Measurements from ENCODE around the gene GPR158. TPM values are rescaled to one million over a fixed set of nuclear protein-coding genes. Genes with fewer than 3 reads are reported as not detected.

Gene GPR158
- total RNA-seq, 2 donors from 2014 or later, result 0.05 TPM; not detected in 1

DNA sequence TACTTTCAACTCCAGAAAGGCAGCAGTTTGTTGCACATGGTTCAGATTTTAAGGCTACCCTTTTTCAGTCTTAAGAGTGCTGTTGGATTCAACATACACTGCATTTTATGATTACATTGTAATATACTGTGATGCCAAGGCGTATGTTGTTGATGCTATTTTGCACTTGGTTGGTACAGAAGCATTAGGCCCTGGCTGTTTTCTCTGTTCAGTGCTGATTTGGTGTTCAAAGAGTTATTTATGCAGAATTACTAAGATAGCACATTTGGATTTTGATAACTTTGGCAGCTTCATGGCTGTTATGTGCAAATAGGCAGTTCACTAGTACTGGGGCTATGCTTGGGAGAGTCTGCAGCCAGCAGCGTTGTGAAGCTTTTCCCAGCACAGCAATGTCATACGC lies 7.8 kb downstream of the GPR158 start:
- ATAC-seq (no peak), DNase-seq (no peak)
- intact Hi-C loops (cut with DNase I), result no loop called here

DNA sequence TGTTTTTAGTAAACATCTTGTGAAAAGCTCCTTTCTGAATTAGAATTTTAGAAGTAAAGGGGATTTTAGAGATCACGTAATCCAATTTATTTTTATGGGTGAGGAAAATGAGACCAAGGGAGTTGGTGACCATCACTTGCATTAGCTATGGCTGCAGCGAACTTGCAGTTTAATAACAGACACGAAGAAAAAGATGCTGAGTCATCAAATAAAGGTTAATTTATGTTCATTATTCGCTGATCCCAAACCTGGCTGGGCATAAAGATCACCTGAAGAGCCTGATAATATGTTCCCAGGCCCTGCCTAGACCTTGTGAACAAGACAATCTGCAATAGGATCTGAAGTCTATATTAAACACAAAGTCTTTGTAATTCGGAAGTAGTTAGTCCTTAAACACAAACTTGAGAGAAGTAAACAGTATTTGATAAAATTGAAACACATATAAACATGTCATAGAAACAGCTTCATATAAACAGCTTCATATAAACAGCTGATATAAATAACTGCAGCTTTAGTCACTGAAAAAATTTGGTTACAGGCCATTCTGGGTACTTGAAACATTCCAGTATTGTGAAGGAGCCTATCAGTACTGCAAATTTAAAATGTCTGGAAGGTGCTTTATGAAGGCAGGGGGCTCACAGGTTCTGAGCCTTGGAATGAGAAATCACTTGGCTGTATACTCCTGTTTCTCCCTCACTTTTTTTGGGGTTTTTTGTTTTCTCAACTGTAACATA lies 16.5 kb downstream of the GPR158 start:
- DNase-seq, result no peak
- intact Hi-C loops (cut with DNase I), result no loop called here
- no peak for ATAC-seq

DNA sequence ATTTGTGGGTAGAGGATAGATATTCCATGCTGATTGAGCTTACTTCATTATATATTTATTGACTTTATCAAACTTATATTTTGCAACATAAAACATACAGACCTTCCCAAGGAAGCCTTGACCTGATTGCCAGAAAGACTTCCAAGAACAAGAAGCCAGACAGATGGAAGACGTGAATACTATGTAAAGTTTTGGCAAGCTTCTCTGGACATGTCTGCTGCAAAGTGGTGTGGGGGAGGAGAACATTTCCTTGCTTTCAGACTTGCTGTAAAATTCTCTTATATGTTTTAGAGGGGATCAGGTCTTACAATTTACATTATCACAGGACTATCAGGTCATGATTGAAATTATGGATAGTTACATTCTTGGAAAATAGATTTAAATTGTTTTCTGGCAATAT lies 23.4 kb downstream of the GPR158 start:
- ATAC-seq (no peak), DNase-seq (no peak)
- intact Hi-C loops (cut with DNase I), result no loop called here

DNA sequence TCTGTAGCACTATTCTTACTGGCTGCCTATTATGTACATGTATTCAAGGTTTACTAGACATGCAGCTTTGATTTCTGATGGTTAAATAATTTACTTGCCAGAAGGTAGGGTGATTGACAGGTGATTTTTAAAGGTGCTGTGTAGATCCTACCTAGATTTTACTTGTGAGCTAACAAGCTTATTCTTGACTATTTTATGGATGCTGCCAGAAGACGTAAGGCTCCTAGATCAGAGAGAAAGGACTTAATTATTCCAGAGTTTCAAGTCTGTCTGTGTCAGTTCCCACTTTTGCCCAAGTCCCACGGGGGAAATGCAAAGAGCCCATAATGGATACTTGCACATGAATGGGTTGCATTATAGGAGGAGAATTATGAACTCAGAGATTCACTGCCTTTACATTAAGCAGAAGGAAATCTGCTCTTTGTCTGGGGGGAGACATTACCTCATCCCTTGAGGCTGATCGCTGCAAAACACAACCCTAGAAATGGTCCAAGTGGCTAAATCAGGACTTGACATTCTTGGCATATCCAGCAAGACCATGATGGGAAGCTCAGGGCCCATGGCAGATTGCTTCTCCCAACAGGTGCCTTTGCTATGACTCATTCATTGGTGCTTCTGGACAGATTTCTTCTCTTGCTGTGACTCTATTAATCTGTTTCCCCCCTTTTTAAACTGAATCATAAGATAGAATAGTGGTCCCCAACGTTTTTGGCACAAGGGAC lies 32.1 kb downstream of the GPR158 start:
- intact Hi-C loops (cut with DNase I), result no loop called here
- ATAC-seq (no peak), DNase-seq (no peak)

DNA sequence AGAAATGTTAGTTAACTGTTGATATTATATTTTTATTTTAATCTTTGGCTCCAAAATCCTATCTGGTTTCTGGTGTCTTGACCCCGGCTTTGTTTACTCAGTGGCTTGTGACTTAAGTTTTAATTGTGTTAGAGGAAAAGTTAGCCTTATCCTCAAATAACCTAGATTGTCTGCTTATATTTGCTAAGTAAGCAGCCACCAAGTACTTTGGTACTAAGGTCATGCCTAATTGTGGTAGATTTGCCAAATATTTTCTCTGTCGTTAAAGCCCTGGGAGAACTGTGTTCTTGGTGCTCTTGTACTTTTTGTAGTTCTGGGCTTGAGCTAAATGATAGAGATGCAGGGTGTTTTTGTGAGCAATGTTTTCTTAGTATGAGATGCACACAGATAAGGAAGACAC lies 34.8 kb downstream of the GPR158 start:
- intact Hi-C loops (cut with DNase I), result no loop called here
- ATAC-seq, result no peak
- no peak for DNase-seq

DNA sequence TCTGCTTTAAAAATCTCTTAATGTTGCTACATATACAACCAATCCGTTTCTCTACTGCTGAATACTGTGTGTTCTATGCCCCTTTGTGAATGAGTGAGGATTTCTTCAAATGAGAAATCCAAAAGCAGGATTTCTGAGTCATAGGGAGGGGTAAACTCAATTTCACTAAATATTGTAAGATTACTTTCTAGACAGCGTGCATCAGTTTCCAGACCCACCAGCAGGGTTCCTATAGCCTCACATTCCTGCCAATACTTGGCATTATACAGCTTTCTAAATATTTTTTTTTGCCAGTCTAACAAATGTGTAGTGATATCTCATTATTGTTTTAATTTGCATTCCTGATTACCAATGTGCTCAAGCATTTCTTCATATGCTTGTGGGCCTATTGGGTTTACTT lies 35.5 kb downstream of the GPR158 start:
- no peak for DNase-seq
- no peak for ATAC-seq
- intact Hi-C loops (cut with DNase I), result no loop called here

DNA sequence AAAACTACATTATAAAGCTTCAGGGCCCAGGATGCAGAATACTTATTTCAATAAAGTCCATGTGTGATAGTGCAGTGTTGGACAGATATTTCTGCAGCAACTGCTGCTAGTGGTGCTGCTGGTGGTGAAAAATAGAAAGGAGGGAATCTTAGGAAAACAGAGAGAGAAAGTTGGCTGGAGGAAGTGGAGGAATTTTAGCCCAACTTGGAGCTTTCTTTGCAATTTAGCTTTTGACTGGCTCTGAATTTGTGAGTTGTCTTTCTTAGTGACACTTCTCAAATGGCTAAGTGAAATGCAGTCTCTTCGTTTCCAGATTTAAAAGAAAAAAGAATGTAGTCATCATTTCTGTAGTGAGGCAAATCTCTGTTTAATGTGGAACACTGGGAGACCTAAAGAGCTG lies 45.4 kb downstream of the GPR158 start:
- intact Hi-C loops (cut with DNase I), result loop anchor here in 1 of 2 donors (5.0 to 10.0 kb wide), 2 partner anchors 105 to 188 kb away; no protein-coding TSS in a partner anchor
- DNase-seq (no peak), ATAC-seq (no peak)

DNA sequence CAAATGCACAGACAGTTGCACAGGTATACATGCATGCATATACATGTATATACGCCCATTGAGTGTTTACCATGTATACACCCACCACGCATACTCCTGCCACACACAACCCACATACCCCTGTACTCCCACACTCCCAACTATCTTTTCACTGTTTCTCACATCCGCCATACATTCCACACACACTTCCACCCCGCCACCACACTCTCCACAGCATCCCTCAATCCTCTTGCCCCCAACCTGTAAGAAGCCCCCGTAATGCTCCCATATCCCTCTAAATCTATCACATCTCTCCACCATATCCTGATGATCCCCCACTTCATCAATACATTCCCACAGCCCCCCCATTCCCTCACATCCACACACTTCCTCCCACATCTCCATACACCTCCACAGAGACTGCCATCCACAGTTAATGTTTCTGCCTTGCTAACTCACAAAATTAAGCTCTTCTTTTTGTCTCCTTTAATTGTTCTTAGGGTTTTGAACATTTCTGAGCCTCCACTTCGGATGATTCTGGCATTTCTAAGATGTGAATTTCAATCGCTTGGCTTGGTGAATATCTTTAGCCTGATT lies 47.4 kb downstream of the GPR158 start:
- ATAC-seq (no peak), DNase-seq (no peak)
- intact Hi-C loops (cut with DNase I), result loop anchor here in 1 of 2 donors (5.0 to 10.0 kb wide), 2 partner anchors 107 to 190 kb away; no protein-coding TSS in a partner anchor

DNA sequence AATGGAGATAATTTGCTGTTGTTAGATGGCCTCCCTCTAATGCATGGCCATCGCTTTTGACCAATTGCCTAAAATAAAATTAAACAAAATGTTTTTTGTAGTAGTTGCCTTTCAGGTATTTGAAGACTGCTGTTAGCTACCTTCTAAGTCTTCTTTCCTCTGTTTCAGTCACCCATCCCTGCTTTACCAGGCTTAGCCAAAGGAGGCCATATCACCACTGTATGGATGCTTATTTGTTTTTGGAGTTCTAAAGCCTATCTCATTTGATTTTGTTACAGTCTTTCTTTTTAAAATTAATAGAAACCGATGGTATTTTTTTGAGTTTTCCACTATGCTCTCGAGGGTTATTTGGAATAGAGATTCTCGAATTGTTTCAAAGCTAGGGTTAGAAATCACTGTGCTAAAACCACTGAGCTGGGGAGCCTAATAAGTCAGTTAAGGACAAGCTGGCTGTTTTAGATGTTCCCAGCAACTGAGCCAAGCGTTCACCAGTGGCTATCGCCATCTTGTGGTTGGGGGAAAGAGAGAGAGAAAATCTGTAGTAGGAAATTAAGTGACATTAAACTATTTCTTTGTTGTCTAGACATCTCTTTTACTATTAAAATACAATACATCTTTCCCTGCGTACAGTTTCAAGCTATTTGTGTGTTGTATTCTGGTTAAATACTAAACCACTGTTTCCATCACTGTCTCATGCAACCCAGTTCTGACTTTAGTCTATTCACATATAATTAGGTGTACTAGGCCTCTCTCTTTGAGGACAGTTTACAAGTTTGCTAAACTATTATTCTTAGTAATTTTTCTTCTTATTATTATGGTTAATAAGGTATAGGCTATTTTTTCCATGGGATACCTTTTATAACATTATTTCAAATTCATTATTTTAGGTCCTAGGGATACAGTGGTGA lies 52.2 kb downstream of the GPR158 start:
- DNase-seq (no peak), ATAC-seq (peak in 1 of 2 donors; percentile 35)
- intact Hi-C loops (cut with DNase I), result loop anchor here in 1 of 2 donors (10.0 kb wide), 1 partner anchor 112 kb away; no protein-coding TSS in a partner anchor

DNA sequence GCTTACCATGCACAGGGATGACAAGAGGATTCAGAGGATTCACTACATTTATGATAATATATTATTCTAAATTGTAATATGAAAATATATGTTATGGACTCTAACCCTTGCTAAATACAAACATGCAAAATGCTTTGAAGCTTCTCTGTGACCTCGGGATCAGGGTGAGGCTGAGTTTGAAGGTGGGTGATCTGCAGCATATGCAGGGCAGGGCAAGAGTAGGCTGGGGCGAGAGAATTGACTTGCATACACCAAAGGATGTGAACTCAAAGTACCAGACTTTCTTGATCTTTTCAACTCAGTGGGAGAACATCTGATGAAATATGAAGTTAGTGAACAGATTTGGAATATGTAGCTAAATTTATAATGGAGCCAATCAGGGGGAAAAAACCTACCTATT lies 57.0 kb downstream of the GPR158 start:
- no peak for DNase-seq
- intact Hi-C loops (cut with DNase I), result no loop called here
- ATAC-seq, result no peak

DNA sequence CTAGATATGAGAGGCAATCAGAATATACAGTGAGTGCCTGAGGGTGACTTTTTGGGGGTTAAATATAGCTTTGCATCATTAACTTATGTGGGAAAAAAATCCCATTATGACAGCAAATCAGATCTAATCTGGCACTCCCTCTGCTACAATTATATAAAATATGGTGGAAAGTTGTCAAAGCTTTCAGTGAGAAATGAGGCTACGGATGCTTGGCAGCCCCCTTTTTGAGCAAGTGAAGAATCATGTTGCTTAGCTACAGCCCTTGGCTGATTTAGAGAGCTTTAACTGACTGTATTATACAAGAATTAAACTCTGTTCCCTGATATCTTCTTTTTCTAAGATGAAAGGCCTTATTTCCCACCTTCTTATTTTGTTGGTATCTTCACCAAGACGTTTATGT lies 57.4 kb downstream of the GPR158 start:
- intact Hi-C loops (cut with DNase I), result no loop called here
- ATAC-seq (no peak), DNase-seq (no peak)

DNA sequence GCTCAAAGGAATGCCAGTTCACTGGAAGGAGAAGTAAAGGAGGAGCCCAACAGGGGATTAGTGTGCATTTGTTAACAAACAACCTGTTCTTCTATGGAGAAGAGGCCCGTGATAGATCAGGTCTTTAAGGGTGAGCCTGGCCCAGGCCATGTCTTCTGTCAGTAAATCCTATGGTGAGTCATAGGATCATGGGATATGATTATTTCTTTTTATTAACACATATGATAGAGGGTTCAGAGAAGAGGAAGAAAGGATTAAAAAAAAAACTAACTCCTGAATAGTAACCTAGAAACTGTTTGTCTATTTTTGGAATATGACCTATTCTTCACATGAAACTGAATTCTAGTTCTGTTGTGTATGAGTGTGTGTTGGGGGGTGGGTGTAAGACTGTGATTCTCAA lies 70.4 kb downstream of the GPR158 start:
- no peak for DNase-seq
- intact Hi-C loops (cut with DNase I), result no loop called here
- no peak for ATAC-seq

DNA sequence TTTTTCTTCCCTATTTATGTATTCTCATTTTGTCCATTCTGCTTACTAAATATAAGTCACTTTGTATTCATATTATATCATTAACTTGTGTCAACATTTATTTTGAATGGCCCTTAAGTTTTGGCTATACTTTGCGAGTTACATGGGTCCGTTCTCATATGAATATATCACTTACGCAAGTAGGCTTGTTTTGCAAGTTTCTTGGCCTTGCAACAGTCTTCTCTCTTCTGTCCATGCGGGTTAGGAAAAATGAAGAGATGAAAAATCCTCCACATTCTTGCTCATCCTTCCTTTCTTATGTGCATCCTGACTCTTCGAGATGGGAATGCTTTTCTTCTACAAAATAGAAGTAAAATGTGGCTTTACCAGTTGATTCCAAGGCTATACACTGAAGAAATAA lies 82.8 kb downstream of the GPR158 start:
- ATAC-seq, result no peak
- DNase-seq, result no peak
- intact Hi-C loops (cut with DNase I), result no loop called here

DNA sequence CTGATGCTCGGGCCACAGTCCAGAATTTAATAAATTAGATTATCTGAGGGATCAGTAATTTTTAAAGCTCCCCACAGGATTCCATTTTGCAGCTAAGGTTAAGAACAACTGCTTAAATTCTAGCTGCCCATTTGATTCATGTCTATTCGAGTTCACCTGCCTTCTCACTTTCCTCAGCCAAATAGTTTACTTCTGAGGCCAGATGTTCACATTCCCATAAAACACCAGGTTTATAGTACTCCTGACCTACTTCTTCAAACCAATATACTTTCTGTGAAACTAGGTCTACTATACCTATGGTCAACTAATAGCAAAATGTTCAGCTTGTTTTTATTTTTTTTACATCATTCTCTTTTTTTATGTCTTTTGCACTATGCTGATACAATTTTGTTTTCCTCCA lies 86.3 kb downstream of the GPR158 start:
- no peak for DNase-seq
- no peak for ATAC-seq
- intact Hi-C loops (cut with DNase I), result no loop called here

DNA sequence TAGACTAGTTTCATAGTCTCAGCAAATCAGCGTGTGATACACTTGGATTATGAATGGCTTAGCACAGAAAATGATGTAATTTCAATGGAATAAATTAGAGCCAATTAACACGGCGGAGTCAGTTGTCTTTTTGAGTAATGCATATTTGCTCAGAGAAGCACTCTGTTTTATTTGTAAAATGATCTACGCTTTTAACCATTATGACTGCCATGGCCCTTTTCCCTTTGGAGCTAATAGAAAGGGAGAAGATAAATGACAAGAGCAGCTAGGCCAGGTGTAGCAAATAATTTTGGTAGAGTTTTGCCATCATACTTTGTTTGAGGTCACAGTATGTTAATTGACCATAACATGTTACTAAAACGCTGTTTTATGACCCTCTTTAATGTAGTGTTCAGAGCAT lies 86.8 kb downstream of the GPR158 start:
- ATAC-seq (no peak), DNase-seq (no peak)

DNA sequence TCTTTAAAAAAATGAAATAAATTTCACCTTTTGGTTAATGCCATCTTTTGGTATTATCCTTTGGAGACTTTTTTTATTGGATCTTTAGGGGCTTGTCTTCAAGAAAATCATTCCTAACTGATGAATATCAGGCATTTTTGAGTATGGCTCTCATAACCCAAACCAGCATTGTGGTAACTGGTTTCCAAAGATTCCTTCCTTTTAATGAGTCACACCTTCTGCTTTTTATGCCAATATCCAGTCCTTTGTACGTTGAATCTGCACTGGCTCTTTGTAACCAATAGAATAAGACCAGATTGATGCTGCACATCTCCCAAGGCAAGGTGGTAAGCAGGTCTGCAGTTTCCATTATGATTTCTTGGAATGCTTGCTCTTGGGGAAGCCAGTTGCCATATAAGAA lies 89.1 kb downstream of the GPR158 start:
- ATAC-seq (no peak), DNase-seq (no peak)
- intact Hi-C loops (cut with DNase I), result no loop called here

More for the DNA sequence above, 86.8 kb downstream of the GPR158 start:
- intact Hi-C loops (cut with DNase I), result no loop called here

DNA sequence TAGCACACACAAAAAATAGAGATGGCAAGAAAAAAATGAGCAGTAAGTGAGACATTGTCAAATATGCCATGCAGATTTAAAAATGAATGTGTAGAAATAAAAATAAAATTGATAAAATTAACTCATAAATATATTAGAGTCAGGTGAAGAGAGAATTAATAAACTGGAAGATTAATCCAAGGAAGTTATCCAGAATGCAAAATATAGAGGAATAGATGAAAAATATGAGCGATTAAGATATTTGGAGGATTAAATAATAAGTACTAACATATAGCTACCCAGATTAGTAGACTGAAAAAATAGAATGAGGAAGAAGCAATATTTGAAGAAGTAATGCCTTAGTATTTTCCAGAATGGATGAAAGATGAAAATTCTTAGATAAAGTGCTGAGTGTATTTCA lies 103.4 kb downstream of the GPR158 start:
- DNase-seq (no peak), ATAC-seq (no peak)
- intact Hi-C loops (cut with DNase I), result no loop called here

DNA sequence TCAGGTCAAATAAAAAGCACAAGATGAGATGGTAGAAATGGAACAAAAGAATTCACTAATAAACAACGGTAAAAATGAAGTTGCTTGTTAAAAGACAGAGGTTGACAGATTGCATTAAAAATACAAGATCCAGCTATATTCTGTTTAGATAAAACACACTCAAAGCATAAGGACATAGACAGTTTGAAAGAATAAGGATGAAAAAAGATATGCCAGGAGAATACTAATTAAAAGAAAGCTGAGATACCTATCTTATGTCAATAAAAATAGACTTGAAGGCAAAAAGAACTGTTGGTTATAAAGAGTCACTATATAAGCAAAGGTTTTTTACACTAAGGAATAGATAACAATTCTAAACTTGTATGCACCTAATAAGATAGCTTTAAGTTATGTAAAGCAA lies 105.3 kb downstream of the GPR158 start:
- no peak for ATAC-seq
- no peak for DNase-seq
- intact Hi-C loops (cut with DNase I), result no loop called here

DNA sequence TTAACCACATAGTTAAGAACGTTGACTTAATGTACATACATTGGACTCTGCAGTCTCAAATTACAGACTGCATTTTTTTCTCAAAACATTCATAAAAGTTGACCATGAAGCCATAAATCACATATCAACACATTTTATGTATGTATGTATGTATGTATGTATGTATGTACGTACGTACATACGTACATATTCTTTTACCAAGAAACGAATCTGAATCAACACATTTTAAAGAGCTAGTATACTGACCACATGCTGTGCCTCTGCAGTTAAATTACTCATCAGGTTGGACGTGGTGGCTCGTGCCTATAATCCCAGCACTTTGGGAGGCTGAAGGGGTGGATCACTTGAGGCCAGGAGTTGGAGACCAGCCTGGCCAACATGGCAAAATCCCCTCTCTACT lies 105.8 kb downstream of the GPR158 start:
- no peak for ATAC-seq
- intact Hi-C loops (cut with DNase I), result no loop called here
- no peak for DNase-seq
